ENCODE data around the gene SPTLC1.

The SPTLC1 gene

DNA sequence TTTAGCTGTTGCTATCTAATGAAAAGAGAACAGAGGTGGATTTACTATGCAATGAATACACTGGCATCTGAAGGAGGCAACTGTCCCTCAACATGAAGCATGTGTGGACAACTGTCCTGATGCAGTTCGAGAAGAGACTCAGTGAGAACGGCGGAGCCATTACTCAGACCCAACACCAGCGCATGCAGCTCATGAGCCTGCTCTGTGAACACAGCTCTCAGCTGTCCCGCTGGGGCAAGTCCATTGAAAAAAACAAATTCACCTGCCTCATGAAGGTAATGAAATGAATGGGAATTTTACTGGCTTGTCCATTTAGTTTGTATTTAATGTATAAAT, 78.8 kb downstream of the SPTLC1 start:
- Histone ChIP-seq H3K27me3 (no peaks in the 10 kb centered on the region), H3K4me3 (ENCODE audit: low read depth in 1 of 2, low read length in 1 of 2) (no peak overlapping the region), H3K9me3 (peaks cover under 1% of the 10 kb centered on the region), H3K27ac (no peak overlapping the region), H3K36me3 (peaks cover 78% of the 10 kb centered on the region), H3K4me1 (ENCODE audit: control insufficient read depth in 1 of 2, insufficient read depth in 1 of 2, low read depth in 1 of 2, low read length in 1 of 2) (peaks cover 0 to 8% of the 10 kb centered on the region in 2 experiments)
- TF ChIP-seq, protein P1, sequence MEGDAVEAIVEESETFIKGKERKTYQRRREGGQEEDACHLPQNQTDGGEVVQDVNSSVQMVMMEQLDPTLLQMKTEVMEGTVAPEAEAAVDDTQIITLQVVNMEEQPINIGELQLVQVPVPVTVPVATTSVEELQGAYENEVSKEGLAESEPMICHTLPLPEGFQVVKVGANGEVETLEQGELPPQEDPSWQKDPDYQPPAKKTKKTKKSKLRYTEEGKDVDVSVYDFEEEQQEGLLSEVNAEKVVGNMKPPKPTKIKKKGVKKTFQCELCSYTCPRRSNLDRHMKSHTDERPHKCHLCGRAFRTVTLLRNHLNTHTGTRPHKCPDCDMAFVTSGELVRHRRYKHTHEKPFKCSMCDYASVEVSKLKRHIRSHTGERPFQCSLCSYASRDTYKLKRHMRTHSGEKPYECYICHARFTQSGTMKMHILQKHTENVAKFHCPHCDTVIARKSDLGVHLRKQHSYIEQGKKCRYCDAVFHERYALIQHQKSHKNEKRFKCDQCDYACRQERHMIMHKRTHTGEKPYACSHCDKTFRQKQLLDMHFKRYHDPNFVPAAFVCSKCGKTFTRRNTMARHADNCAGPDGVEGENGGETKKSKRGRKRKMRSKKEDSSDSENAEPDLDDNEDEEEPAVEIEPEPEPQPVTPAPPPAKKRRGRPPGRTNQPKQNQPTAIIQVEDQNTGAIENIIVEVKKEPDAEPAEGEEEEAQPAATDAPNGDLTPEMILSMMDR (IDR thresholded peaks at IDR 0.05) = no peak

DNA sequence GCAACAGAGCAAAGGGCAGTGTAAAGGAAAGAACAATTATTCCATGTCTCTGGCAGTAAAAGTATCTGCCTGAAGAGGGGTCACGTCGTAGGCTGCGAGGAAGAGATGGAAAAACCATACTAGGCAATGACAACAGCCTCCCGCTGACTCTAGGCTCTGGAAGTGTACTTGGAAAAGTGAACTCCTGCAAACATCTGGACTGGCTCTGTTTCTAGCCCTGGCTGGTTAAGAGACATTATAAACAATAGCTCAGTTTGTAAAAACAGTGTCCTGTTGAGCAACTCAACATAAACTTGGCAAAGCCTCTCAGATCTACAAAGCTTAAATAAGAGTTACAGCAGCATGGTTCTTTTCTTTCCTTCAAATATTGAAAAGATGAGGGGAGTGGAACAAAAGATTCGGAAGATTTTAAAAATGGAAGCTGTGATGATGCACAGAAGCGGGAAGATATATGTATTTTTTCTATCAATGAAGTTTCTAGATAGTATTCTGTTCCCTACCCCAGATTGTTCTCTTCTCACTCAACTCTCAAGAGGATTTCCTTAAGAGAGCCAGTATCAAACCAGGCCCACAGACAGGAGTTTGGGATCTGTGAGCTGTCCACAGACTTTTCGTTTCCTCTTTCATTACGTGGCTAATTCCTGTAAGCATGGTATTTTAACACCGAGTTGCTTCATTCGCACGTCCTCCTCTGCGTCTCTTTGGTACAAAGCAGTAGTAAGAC, 79.4 kb downstream of the SPTLC1 start:
- Histone ChIP-seq H3K27me3 (no peaks in the 10 kb centered on the region), H3K4me3 (ENCODE audit: low read depth in 1 of 2, low read length in 1 of 2) (no peak overlapping the region), H3K9me3 (no peaks in the 10 kb centered on the region), H3K27ac (no peak overlapping the region), H3K4me1 (ENCODE audit: control insufficient read depth in 1 of 2, insufficient read depth in 1 of 2, low read depth in 1 of 2, low read length in 1 of 2) (peaks cover 0 to 8% of the 10 kb centered on the region in 2 experiments), H3K36me3 (peaks cover 81% of the 10 kb centered on the region)
- TF ChIP-seq, protein P1 (IDR thresholded peaks at IDR 0.05) = no peak

- TF ChIP-seq, protein P1 (IDR thresholded peaks at IDR 0.05) = no peak
- H3K27me3 ChIP-seq = no peaks in the 10 kb centered on the region
- H3K4me1 ChIP-seq (ENCODE audit: control insufficient read depth in 1 of 2, insufficient read depth in 1 of 2, low read depth in 1 of 2, low read length in 1 of 2) = peaks cover 0 to 8% of the 10 kb centered on the region in 2 experiments
- no peaks in the 10 kb centered on the region for H3K9me3 ChIP-seq
- H3K4me3 ChIP-seq (ENCODE audit: low read depth in 1 of 2, low read length in 1 of 2) = no peak overlapping the region
- peaks cover 85% of the 10 kb centered on the region for H3K36me3 ChIP-seq
- no peak overlapping the region for H3K27ac ChIP-seq
Observed at GRCh38 chr9:92035146-92035545, 80.1 kb downstream of the SPTLC1 start.

GRCh38 chr9:92033991-92034390, 81.2 kb downstream of the SPTLC1 start:
- Histone ChIP-seq H3K4me3 (ENCODE audit: low read depth in 1 of 2, low read length in 1 of 2) (no peak overlapping the region), H3K4me1 (ENCODE audit: control insufficient read depth in 1 of 2, insufficient read depth in 1 of 2, low read depth in 1 of 2, low read length in 1 of 2) (peaks cover 0 to 8% of the 10 kb centered on the region in 2 experiments), H3K27me3 (no peaks in the 10 kb centered on the region), H3K36me3 (peaks cover 94% of the 10 kb centered on the region), H3K27ac (no peak overlapping the region), H3K9me3 (no peaks in the 10 kb centered on the region)
- TF ChIP-seq, protein P1 (IDR thresholded peaks at IDR 0.05) = no peak

DNA sequence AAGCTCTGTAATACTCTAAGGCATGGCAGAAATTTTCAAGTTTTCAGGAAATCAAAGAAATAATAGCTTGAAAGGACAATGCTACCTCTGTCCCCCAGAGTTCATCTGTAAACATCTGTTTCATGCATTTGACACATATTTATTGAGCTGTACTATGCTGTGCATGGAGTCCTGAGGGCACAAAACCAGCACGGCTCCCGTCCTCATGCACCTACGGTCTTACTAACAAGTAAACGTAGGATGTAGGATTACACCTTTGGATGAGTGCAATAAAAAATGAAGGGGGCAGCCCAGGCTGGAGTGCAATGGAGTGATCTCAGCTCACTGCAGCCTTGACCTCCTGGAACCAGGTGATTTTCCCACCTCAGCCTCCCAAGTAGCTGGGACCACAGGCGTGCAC, 81.9 kb downstream of the SPTLC1 start:
- TF ChIP-seq, protein P1 (IDR thresholded peaks at IDR 0.05) = no peak
- no peak overlapping the region for H3K27ac ChIP-seq
- H3K36me3 ChIP-seq = peaks cover 88% of the 10 kb centered on the region
- no peaks in the 10 kb centered on the region for H3K27me3 ChIP-seq
- H3K9me3 ChIP-seq = no peaks in the 10 kb centered on the region
- peaks cover 0 to 8% of the 10 kb centered on the region in 2 experiments for H3K4me1 ChIP-seq (ENCODE audit: control insufficient read depth in 1 of 2, insufficient read depth in 1 of 2, low read depth in 1 of 2, low read length in 1 of 2)
- H3K4me3 ChIP-seq (ENCODE audit: low read depth in 1 of 2, low read length in 1 of 2) = no peak overlapping the region

Data from neutrophil (primary cell).